Activated T-cell treated with anti-CD3 and anti-CD28 coated beads, Interleukin-2, amount 50 U/mL, for 24 hours (primary cell): Measurements from ENCODE around the gene TEX44.
A peak's percentile ranks its signal among the peaks of the same experiment; 100 is the strongest.
"Not testable (repeated sequence)": the region's sequence is repeated elsewhere in the genome, so short reads cannot be mapped to it uniquely, and the experiment has no call there.

Experiments
- DNase-seq: peaks from one replicate; pipeline ENCODE4 v3.0.0-alpha.2; 2020
- H3K27ac Mint-ChIP-seq: 2 replicates; pipeline ENCODE4 v1.8.0; 2020; ENCODE audit warnings: mild to moderate bottlenecking, mixed read lengths
- H3K27me3 Mint-ChIP-seq: 2 replicates; pipeline ENCODE4 v1.8.0; 2020; ENCODE audit warnings: mixed read lengths
- H3K36me3 Mint-ChIP-seq: 2 replicates; pipeline ENCODE4 v1.8.0; 2020; ENCODE audit warnings: low read depth, mixed read lengths
- H3K4me1 Mint-ChIP-seq: 2 replicates; pipeline ENCODE4 v1.8.0; 2020; ENCODE audit warnings: low read depth, mixed read lengths
- H3K4me3 Mint-ChIP-seq: 2 replicates; pipeline ENCODE4 v1.8.0; 2020; ENCODE audit warnings: mild to moderate bottlenecking, moderate library complexity, mixed read lengths
- H3K9me3 Mint-ChIP-seq: 2 replicates; pipeline ENCODE4 v1.8.0; 2020; ENCODE audit warnings: mixed read lengths

TEX44 gene

GRCh38 chr2:231563378-231563961, 29.2 kb upstream of the TEX44 start:
- Mint-ChIP-seq H3K36me3 (no peaks in the 10 kb centered on the region), H3K27me3 (no peaks in the 10 kb centered on the region), H3K9me3 (no peaks in the 10 kb centered on the region), H3K4me1 (peaks cover under 1% of the 10 kb centered on the region), H3K27ac (no peak overlapping the region), H3K4me3 (no peak overlapping the region)
- DNase-seq: peak; percentile 41

- no peak overlapping the region for H3K4me3 Mint-ChIP-seq
- H3K27ac Mint-ChIP-seq: no peak overlapping the region
- no peak for DNase-seq
- no peaks in the 10 kb centered on the region for H3K27me3 Mint-ChIP-seq
- H3K9me3 Mint-ChIP-seq: no peaks in the 10 kb centered on the region
- peaks cover 7% of the 10 kb centered on the region for H3K4me1 Mint-ChIP-seq
- no peaks in the 10 kb centered on the region for H3K36me3 Mint-ChIP-seq
These were observed 26.6 kb upstream of the TEX44 start for GRCh38 chr2:231565887-231566594.

- H3K27ac Mint-ChIP-seq: no peak overlapping the region
- no peaks in the 10 kb centered on the region for H3K9me3 Mint-ChIP-seq
- no peaks in the 10 kb centered on the region for H3K27me3 Mint-ChIP-seq
These were observed 25.5 kb upstream of the TEX44 start for GRCh38 chr2:231567159-231567558.

GRCh38 chr2:231568098-231568784, 24.4 kb upstream of the TEX44 start:
- Mint-ChIP-seq H3K4me3 (no peak overlapping the region), H3K27ac (no peak overlapping the region), H3K9me3 (no peaks in the 10 kb centered on the region), H3K4me1 (peaks cover 7% of the 10 kb centered on the region), H3K36me3 (no peaks in the 10 kb centered on the region), H3K27me3 (no peaks in the 10 kb centered on the region)
- no peak for DNase-seq

More at GRCh38 chr2:231567159-231567558, 25.5 kb upstream of the TEX44 start:
- no peak for DNase-seq
- Mint-ChIP-seq H3K4me3 (no peak overlapping the region), H3K4me1 (peaks cover 7% of the 10 kb centered on the region), H3K36me3 (no peaks in the 10 kb centered on the region)

- H3K36me3 Mint-ChIP-seq: no peaks in the 10 kb centered on the region
- no peaks in the 10 kb centered on the region for H3K9me3 Mint-ChIP-seq
- H3K4me1 Mint-ChIP-seq: peaks cover 7% of the 10 kb centered on the region
- H3K27ac Mint-ChIP-seq: no peak overlapping the region
- no peaks in the 10 kb centered on the region for H3K27me3 Mint-ChIP-seq
- no peak overlapping the region for H3K4me3 Mint-ChIP-seq
- no peak for DNase-seq
These were observed 23.8 kb upstream of the TEX44 start for GRCh38 chr2:231568785-231569435.

GRCh38 chr2:231570915-231571314, 21.7 kb upstream of the TEX44 start:
- not testable (repeated sequence) for H3K27me3 Mint-ChIP-seq

GRCh38 chr2:231571661-231572191, 20.9 kb upstream of the TEX44 start:
- Mint-ChIP-seq H3K4me3 (no peak overlapping the region), H3K27ac (no peak overlapping the region), H3K27me3 (no peaks in the 10 kb centered on the region), H3K9me3 (no peaks in the 10 kb centered on the region), H3K4me1 (peaks cover 7% of the 10 kb centered on the region), H3K36me3 (no peaks in the 10 kb centered on the region)
- no peak for DNase-seq

More at GRCh38 chr2:231570915-231571314, 21.7 kb upstream of the TEX44 start:
- not testable (repeated sequence) for DNase-seq, H3K4me1 Mint-ChIP-seq, H3K36me3 Mint-ChIP-seq, H3K4me3 Mint-ChIP-seq, H3K27ac Mint-ChIP-seq, H3K9me3 Mint-ChIP-seq

GRCh38 chr2:231573096-231573495, 19.6 kb upstream of the TEX44 start:
- no peaks in the 10 kb centered on the region for H3K36me3 Mint-ChIP-seq
- no peaks in the 10 kb centered on the region for H3K9me3 Mint-ChIP-seq
- H3K4me3 Mint-ChIP-seq: no peak overlapping the region
- no peaks in the 10 kb centered on the region for H3K27me3 Mint-ChIP-seq
- DNase-seq: no peak
- no peak overlapping the region for H3K27ac Mint-ChIP-seq
- H3K4me1 Mint-ChIP-seq: peaks cover 7% of the 10 kb centered on the region

GRCh38 chr2:231573698-231574421, 18.8 kb upstream of the TEX44 start:
- no peak overlapping the region for H3K4me3 Mint-ChIP-seq
- no peaks in the 10 kb centered on the region for H3K36me3 Mint-ChIP-seq
- H3K4me1 Mint-ChIP-seq: peaks cover 2% of the 10 kb centered on the region
- H3K9me3 Mint-ChIP-seq: peaks cover 4% of the 10 kb centered on the region
- H3K27me3 Mint-ChIP-seq: no peaks in the 10 kb centered on the region
- no peak overlapping the region for H3K27ac Mint-ChIP-seq
- no peak for DNase-seq

- no peak overlapping the region for H3K27ac Mint-ChIP-seq
- no peaks in the 10 kb centered on the region for H3K27me3 Mint-ChIP-seq
- no peaks in the 10 kb centered on the region for H3K4me1 Mint-ChIP-seq
- H3K4me3 Mint-ChIP-seq: no peak overlapping the region
- DNase-seq: no peak
- H3K9me3 Mint-ChIP-seq: peaks cover 4% of the 10 kb centered on the region
- H3K36me3 Mint-ChIP-seq: no peaks in the 10 kb centered on the region
These were observed 16.9 kb upstream of the TEX44 start for GRCh38 chr2:231575612-231576256.

GRCh38 chr2:231576465-231576864, 16.2 kb upstream of the TEX44 start:
- H3K4me3 Mint-ChIP-seq: no peak overlapping the region
- H3K36me3 Mint-ChIP-seq: no peaks in the 10 kb centered on the region
- no peak overlapping the region for H3K27ac Mint-ChIP-seq
- DNase-seq: no peak
- H3K4me1 Mint-ChIP-seq: no peaks in the 10 kb centered on the region
- H3K9me3 Mint-ChIP-seq: peaks cover 4% of the 10 kb centered on the region
- H3K27me3 Mint-ChIP-seq: no peaks in the 10 kb centered on the region

GRCh38 chr2:231578655-231579054, 14.0 kb upstream of the TEX44 start:
- H3K4me1 Mint-ChIP-seq, H3K4me3 Mint-ChIP-seq, H3K27me3 Mint-ChIP-seq, DNase-seq, H3K9me3 Mint-ChIP-seq, H3K36me3 Mint-ChIP-seq, H3K27ac Mint-ChIP-seq: not testable (repeated sequence)

GRCh38 chr2:231579560-231579959, 13.1 kb upstream of the TEX44 start:
- no peaks in the 10 kb centered on the region for H3K4me1 Mint-ChIP-seq
- peaks cover 4% of the 10 kb centered on the region for H3K9me3 Mint-ChIP-seq
- H3K36me3 Mint-ChIP-seq: no peaks in the 10 kb centered on the region
- no peak for DNase-seq
- H3K27ac Mint-ChIP-seq: no peak overlapping the region
- H3K27me3 Mint-ChIP-seq: no peaks in the 10 kb centered on the region
- no peak overlapping the region for H3K4me3 Mint-ChIP-seq

GRCh38 chr2:231581328-231581727, 11.3 kb upstream of the TEX44 start:
- Mint-ChIP-seq H3K36me3 (no peaks in the 10 kb centered on the region), H3K4me3 (no peak overlapping the region), H3K9me3 (peaks cover 4% of the 10 kb centered on the region), H3K27me3 (no peaks in the 10 kb centered on the region), H3K27ac (no peak overlapping the region), H3K4me1 (no peaks in the 10 kb centered on the region)
- DNase-seq: no peak
